H1 (cell line): ENCODE results near the gene OSR1. TPM values are rescaled to one million over a fixed set of nuclear protein-coding genes. Genes with fewer than 3 reads are reported as not detected.

Experiments
- ASH2L ChIP-seq: fragments of 200-600, 300-600 bp; sonication (generic); IDR thresholded peaks from one replicate; pipeline ENCODE4 v1.7.1; 2017; ENCODE audit warnings: low read length
- E2F6 ChIP-seq: IDR thresholded peaks from 2 replicates; pipeline ENCODE4 v1.6.1; 2012; ENCODE audit warnings: inconsistent platforms
- KDM4A ChIP-seq: IDR thresholded peaks from one replicate; pipeline ENCODE4 v1.7.1; 2012; ENCODE audit warnings: low read depth, mild to moderate bottlenecking, moderate library complexity, low read length, inconsistent platforms; ENCODE audit not compliant: severe bottlenecking
- MAX ChIP-seq: IDR thresholded peaks from 2 replicates; pipeline ENCODE4 v1.6.1; 2012; ENCODE audit warnings: inconsistent platforms
- RAD21 ChIP-seq, 2 experiments: IDR thresholded peaks in 1 of 2; conservative IDR thresholded peaks in 1 of 2; 2 replicates each; pipeline ENCODE4 v1.6.1; 2011; ENCODE audit warnings: low read depth in 2 of 2, low read length in 2 of 2, improper control_type of control experiment in 1 of 2, inconsistent platforms in 1 of 2, mild to moderate bottlenecking in 1 of 2, moderate library complexity in 1 of 2
- SIN3A ChIP-seq, 2 experiments: IDR thresholded peaks in 1 of 2; conservative IDR thresholded peaks in 1 of 2; 2 replicates each; pipeline ENCODE4 v1.6.1; 2011 to 2012; ENCODE audit warnings: low read length in 2 of 2, improper control_type of control experiment in 1 of 2, low read depth in 1 of 2, mild to moderate bottlenecking in 1 of 2
- polyA plus RNA-seq, 7 experiments: library from polyadenylated mRNA; depleted of rRNA in 3 of 7; stranded (reverse) in 5 of 7; unstranded in 2 of 7; fragments of >200 nt in 5 of 7; fragments of 200-250 nt in 2 of 7; gene quantifications; 1 replicate in 5 of 7; 2 replicates in 1 of 7; 4 replicates in 1 of 7; pipeline versions ENCODE4 v1.2.1 to v1.2.3, GENCODE V29; 2011 to 2013; ENCODE audit warnings: missing spikeins in 2 of 7, mixed read lengths in 2 of 7
- total RNA-seq: library from RNA; stranded (reverse); fragmentation: NEBNext Ultra II Directional; extraction: Animal tissue kit (Norgen Biotek cat#: 25700); gene quantifications from 2 replicates; pipeline ENCODE4 v1.2.1, GENCODE V29; 2021

The OSR1 gene
- total and polyA plus RNA-seq, 2 of the 8 experiments (the other 6 are each of a cell fraction or from before 2014, with no cell fraction given), result 0.05 to 0.22 TPM

- TF ChIP-seq ASH2L (peak; percentile 24), RAD21 (IDR thresholded peaks at IDR 0.05 in 1 of 2, conservative IDR thresholded peaks at IDR 0.05 in 1 of 2; ENCODE audit: low read depth in 2 of 2, low read length in 2 of 2) (peak; percentile 79 to 89), E2F6 (peak; percentile 44; the same call in 1 of the 2 replicates), MAX (peak; percentile 55), KDM4A (peak; percentile 39), SIN3A (conservative IDR thresholded peaks at IDR 0.05 in 1 of 2, IDR thresholded peaks at IDR 0.05 in 1 of 2; ENCODE audit: low read depth in 1 of 2, low read length in 2 of 2) (0 out of 4 replicates have a peak, but pooled peaks of 1 of the 2 experiments have one; percentile 26)
These were observed 8.3 kb downstream of the OSR1 start (continued) for GRCh38 chr2:19349911-19350677.
